GM12878 (cell line): ENCODE measurements around the gene CARD10.

Experiments
- ATF2 ChIP-seq: IDR thresholded peaks from 2 replicates; pipeline ENCODE4 v1.6.1; 2012; ENCODE audit warnings: low read length, inconsistent platforms
- CEBPB ChIP-seq, 2 experiments: fragments of 150-350 bp in 1 of 2; IDR thresholded peaks; 2 replicates each; pipeline ENCODE4 v1.6.1; 2012 to 2014; ENCODE audit warnings: low read depth in 2 of 2, low read length in 2 of 2, borderline replicate concordance in 1 of 2, inconsistent platforms in 1 of 2
- CEBPZ ChIP-seq: fragments of 150-350 bp; IDR thresholded peaks from 2 replicates; pipeline ENCODE4 v1.6.1; 2016; ENCODE audit warnings: low read depth, low read length
- CTCF ChIP-seq, 3 experiments: IDR thresholded peaks in 2 of 3; conservative IDR thresholded peaks in 1 of 3; 2 replicates each; pipeline ENCODE4 v1.5.1; 2011; ENCODE audit warnings: low read depth in 3 of 3, low read length in 3 of 3, mild to moderate bottlenecking in 3 of 3, control low read depth in 2 of 3, moderate library complexity in 2 of 3, inconsistent platforms in 1 of 3, mixed read lengths in 1 of 3; ENCODE audit not compliant: control insufficient read depth in 2 of 3, insufficient read depth in 1 of 3; ENCODE audit errors: extremely low read depth in 1 of 3
- EZH2 ChIP-seq: IDR thresholded peaks from 2 replicates; pipeline ENCODE4 v1.6.1; 2012; ENCODE audit warnings: low read depth, mild to moderate bottlenecking, control low read depth, inconsistent platforms, low read length, borderline replicate concordance; ENCODE audit not compliant: control insufficient read depth
- HSF1 ChIP-seq: fragments of 150-350 bp; IDR thresholded peaks from 2 replicates; pipeline ENCODE4 v1.6.1; 2014; ENCODE audit warnings: mild to moderate bottlenecking, low read depth, low read length
- POLR2A ChIP-seq: IDR thresholded peaks from 2 replicates; pipeline ENCODE4 v1.6.1; 2011; ENCODE audit warnings: low read depth, mild to moderate bottlenecking, low read length
- RBBP5 ChIP-seq: fragments of 200-600 bp; sonication (generic); conservative IDR thresholded peaks from 2 replicates; pipeline ENCODE4 v1.6.1; 2016
- REST ChIP-seq: IDR thresholded peaks from 2 replicates; pipeline ENCODE4 v1.6.1; 2012; ENCODE audit warnings: mild to moderate bottlenecking, low read depth, low read length
- ZBTB11 ChIP-seq: fragments of 450-650 bp; formaldehyde crosslinking; IDR thresholded peaks from 2 replicates; pipeline ENCODE4 v1.5.0; 2022; ENCODE audit warnings: mild to moderate bottlenecking, missing genetic modification characterization
- ZNF687 ChIP-seq: fragments of 450-650 bp; IDR thresholded peaks from 2 replicates; pipeline ENCODE4 v1.6.1; 2017; ENCODE audit warnings: mild to moderate bottlenecking, moderate library complexity
- ZSCAN29 ChIP-seq: fragments of 450-650 bp; IDR thresholded peaks from 2 replicates; pipeline ENCODE4 v1.6.1; 2017; ENCODE audit warnings: mild to moderate bottlenecking, moderate library complexity

GRCh38 chr22:37515901-37516300, 3.3 kb downstream of the CARD10 start:
- no peak for TF ChIP-seq ZBTB11 (CRISPR knock-in tag)
- no peak for TF ChIP-seq ZSCAN29
- TF ChIP-seq CEBPB (IDR thresholded peaks at IDR 0.05; ENCODE audit: borderline replicate concordance in 1 of 2, low read depth in 2 of 2, low read length in 2 of 2): no peak
- TF ChIP-seq POLR2A: no peak
- TF ChIP-seq CEBPZ: no peak
- TF ChIP-seq REST: no peak
- TF ChIP-seq HSF1: no peak
- TF ChIP-seq CTCF (IDR thresholded peaks at IDR 0.05 in 2 of 3, conservative IDR thresholded peaks at IDR 0.05 in 1 of 3; ENCODE audit: control insufficient read depth in 2 of 3, extremely low read depth in 1 of 3, insufficient read depth in 1 of 3, low read depth in 3 of 3, low read length in 3 of 3): no peak
- no peak for TF ChIP-seq EZH2
- TF ChIP-seq ZNF687: no peak
- TF ChIP-seq ATF2: no peak
- no peak for TF ChIP-seq RBBP5
